NCI-H187 (cell line): ENCODE measurements around the gene ZNF99.
"Not testable (repeated sequence)": the region's sequence is repeated elsewhere in the genome, so short reads cannot be mapped to it uniquely, and the experiment has no call there.

ENCODE experiments used
- DNase-seq, 2 experiments: peaks; one replicate each; lab custom pipeline; 2025; lab: John Stamatoyannopoulos, UW

ZNF99 gene

DNA sequence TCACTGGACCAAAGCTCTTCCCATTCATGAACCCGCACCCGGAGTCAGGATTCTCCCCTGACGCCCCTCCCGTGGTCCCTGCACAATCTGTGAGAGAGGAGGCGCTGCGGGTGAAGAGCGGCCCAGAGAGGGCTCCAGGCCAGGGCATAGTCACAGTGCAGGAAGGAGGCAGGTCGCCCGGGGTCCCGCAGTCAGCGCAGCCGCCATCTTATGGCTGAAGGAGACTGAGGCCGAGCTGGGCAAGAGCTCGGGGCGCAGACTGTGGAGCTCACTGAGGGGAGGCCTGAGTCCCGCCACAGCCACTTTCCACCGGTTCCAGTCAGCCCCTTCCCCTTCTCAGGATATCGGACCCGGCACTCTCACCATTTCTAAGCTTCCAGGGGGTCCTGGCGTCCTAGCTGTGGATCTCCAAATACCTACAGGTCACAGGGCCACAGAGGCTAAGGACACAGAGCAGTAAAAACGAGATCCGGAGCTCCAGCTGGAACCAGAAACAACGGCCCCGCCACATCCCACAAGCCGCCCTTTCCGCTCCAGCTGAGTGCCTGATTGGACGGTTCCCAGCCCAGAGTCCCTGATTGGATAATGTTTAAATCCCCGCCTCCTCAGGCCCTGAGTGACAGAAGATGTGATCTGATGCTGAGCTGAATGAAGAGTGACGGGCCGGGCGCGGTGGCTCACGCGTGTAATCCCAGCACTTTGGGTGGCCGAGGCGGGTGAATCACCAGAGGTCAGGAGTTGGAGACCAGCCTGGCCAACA lies at the start of gene ZNF99:
Gene ZNF99 (minus strand): TSS at position 501 of the 760 bp plus-strand sequence. CDS start 135 bp downstream, at position 366.
- no peak for DNase-seq

DNA sequence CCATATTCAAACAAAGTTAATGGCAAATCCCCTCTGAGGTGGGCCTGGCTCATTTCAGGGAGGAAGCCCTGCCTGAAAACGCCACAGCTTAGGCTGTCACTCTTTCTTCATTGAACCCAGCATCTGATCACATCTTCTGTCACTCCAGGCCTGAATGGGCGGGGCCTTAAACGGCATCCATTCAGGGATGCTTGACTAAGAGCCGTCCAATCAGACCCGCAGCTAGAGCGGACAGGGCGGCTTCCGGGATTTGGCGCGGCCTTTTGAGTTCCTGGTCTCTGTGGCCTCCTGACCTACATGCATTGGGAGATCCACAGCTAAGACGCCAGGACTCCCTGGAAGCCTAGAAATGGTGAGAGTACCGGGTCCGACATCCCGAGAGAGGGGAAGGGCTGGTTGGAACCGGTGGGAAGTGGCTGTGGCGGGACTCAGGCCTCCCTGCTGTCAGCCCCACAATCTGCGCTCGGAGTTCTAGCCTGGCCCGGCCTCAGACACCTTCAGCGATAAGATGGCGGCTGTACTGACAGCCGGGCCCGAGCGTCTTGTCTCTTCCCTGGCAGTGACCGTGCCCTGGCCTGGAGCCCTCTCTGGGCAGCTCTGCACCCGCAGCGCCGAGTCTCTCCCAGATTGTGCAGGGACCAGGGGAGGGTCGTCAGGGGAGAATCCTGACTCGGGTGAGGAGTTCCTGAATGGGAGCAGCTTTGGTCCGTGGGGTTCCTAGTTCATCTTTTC lies 48.2 kb upstream of the ZNF99 start, which contains the start of gene ZNF723:
Gene ZNF723 (plus strand): TSS at position 261 of the 732 bp plus-strand sequence. CDS start 89 bp downstream, at position 350.
- DNase-seq: no peak

- no peak for DNase-seq
Measured at GRCh38 chr19:22831211-22831610, 47.3 kb upstream of the ZNF99 start.

GRCh38 chr19:22814124-22814523 lies 30.2 kb upstream of the ZNF99 start:
- no peak for DNase-seq

- DNase-seq: no peak
Measured at GRCh38 chr19:22807061-22807835, 23.3 kb upstream of the ZNF99 start.

DNA sequence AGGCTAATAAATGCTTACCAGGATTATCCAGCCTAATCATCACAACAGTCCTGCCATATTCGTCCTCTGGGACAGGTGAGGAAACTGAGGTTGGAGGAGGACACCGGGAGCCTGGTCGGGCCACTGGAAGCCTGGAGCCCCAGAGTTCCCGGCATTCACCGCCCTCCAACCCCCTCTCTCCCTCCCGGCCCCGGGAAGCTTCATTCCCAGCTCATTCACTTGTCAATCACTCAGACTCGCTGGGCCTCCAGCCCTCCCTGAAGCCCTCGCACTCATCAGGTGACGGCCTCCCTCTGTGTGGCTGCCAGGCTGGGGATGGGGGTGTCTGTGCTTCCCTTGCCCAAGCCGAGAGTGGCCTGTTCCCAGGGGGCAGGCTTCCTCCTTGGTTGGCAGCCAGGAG lies 22.5 kb upstream of the ZNF99 start:
- no peak for DNase-seq

GRCh38 chr19:22797040-22797439 lies 13.1 kb upstream of the ZNF99 start:
- DNase-seq: no peak

GRCh38 chr19:22792863-22793262 lies 8.9 kb upstream of the ZNF99 start:
- DNase-seq: not testable (repeated sequence)

DNA sequence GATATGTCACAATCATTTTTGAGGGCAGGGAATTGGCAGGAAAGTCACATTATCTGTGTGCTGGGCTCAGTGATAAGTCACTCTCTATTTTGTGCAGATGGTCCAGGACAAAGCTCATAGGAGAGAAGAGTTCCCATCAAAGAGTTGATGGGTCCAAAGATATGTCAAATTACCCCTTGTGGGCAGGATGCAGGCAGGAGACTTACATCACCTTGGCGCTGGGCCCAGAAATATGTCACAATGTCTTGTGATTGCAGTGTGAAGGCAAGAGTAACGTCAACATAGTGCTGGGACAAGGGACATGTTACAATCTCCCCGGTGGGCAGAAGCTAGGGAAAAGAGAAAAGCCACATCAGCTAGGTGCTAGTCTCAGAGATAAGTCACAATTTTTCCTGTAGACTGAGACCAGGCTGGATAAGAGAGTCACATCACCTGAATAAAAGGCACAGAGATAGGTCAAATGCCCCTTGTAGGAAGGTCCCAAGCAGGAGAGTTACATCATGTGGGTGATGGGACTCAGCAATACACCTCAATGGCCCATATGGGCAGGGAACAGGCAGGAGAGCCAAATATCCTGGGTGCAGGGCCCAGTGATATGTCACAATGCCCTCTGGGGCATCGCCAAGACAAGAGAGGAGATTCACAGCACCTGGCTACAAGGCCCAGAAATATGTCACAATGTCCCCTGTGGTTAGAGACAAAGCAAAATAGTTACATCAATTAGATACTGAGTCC lies 47.9 kb downstream of the ZNF99 start:
- no peak for DNase-seq

GRCh38 chr19:22733691-22734090 lies 50.3 kb downstream of the ZNF99 start:
- DNase-seq: no peak

DNA sequence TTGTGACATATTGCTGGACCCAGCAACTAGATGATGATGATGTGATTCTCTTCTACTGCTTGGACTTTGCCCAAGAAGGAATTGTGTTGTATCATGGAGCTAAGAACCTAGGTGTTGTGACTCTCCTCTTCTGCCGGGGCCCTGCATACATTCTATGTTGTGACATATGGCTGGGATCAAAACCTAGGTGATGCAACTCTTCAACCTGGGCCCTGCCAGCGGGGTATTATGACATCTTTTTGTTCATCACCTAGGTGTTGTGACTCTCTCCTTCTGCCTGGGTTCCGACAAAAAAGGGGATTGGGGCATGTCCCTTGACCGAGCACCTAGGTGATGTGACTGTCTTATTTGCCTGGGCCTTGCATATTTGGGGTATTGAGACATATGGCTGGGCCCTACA lies 55.7 kb downstream of the ZNF99 start:
- not testable (repeated sequence) for DNase-seq

GRCh38 chr19:22721533-22721932 lies 62.4 kb downstream of the ZNF99 start:
- DNase-seq: not testable (repeated sequence)

GRCh38 chr19:22708983-22709382 lies 75.0 kb downstream of the ZNF99 start:
- no peak for DNase-seq

GRCh38 chr19:22703096-22703495 lies 80.9 kb downstream of the ZNF99 start:
- DNase-seq: not testable (repeated sequence)

DNA sequence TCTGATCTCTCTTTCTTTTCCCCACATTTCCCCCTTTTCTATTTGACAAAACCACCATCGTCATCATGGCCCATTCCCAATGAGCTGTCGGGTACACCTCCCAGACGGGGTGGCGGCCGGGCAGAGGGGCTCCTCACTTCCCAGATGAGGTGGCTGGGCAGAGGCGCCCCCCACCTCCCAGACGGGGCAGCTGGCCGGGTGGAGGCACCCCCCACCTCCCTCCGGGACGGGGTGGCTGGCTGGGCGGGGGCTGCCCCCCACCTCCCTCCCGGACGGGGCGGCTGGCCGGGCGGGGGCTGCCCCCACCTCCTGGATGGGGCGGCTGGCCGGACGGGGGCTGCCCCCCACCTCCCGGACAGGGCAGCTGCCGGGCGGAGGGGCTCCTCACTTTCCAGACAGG lies 81.3 kb downstream of the ZNF99 start:
- DNase-seq: not testable (repeated sequence)
